Cerebellar nuclear complex (tissue), 1 donor: Measurements from ENCODE around the gene CAMK2N2.

Experiments
- DNase-seq, 2 experiments: peaks; one replicate each; lab custom pipeline; 2025; lab: John Stamatoyannopoulos, UW

Gene CAMK2N2

DNA sequence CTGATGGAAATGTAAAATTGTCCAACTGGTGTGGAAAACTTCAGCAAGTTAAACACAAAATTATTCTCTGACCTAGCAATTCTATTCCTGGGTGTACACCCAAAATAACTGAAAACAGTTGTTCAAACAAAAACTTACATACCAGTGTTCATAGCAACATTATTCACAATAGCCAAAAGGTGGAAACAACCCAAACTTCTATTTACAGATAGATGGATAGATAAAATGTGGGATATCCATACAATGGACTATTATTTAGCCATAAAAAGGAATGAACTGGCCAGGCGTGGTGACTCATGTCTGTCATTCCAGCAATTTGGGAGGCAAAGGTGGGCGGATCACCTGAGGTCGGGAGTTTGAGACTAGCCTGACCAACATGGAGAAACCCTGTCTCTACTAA, 38.8 kb downstream of the CAMK2N2 start:
- no peak for DNase-seq

DNA sequence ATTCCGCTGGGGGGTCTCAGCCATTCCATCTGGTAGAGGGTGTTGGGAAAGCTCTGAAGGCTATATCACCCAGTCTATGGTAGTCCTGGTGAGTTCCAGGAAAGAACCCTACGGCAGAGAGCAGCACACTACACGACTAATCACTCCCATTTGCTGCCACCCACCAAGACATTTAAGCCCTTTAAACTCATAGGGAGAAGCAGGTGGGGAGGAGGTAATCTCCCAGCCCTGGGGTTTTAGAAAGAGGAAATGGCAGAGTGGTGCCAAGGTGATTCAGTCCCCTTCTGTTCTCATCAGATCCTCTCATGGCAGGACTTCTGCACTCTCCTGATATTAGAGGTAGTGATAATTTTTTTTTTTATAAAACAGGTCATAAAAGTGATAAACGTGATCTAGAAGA, 42.5 kb downstream of the CAMK2N2 start:
- DNase-seq: no peak

DNA sequence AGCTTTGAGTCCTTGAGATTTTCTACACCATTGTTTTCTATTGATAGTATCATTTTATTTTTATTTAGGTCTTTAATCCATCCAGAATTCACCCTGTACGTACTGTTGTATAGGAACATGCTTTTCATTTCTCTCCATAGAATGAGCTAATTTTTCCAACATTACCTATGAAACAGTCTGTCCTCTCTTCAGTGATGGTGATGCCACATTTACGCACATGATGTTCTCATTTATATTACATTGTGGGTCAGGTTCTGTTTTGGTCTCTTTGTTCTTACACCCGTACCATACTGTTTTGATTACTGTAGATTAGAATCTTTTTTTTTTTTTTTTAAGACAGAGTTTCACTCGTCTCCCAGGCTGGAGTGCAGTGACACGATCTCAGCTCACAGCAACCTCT, 49.6 kb downstream of the CAMK2N2 start:
- no peak for DNase-seq

- DNase-seq: no peak
Observed at GRCh38 chr3:184211297-184211696, 50.1 kb downstream of the CAMK2N2 start.
